Endometrial microvascular endothelial cells (primary cell): ENCODE measurements around the gene ZFTA. TPM values are rescaled to one million over a fixed set of nuclear protein-coding genes. Genes with fewer than 3 reads are reported as not detected.
"Not testable (repeated sequence)": the region's sequence is repeated elsewhere in the genome, so short reads cannot be mapped to it uniquely, and the experiment has no call there.

Source experiments
- in situ Hi-C: cut with HindIII; loops from 2 replicates; pipeline ENCODE4 v1.10.0; 2017; ENCODE audit warnings: low sequenced_read_pairs, low pct_unique_long_range_greater_than_20kb; ENCODE audit errors: inconsistent ontology term
- total RNA-seq: library from RNA; depleted of rRNA; stranded (reverse); fragments of >200 nt; gene quantifications from one replicate; pipeline ENCODE4 v1.2.3, GENCODE V29; 2015; ENCODE audit errors: inconsistent ontology term

The ZFTA gene
- total RNA-seq, 1 donor from 2014 or later, result 10.6 TPM

DNA sequence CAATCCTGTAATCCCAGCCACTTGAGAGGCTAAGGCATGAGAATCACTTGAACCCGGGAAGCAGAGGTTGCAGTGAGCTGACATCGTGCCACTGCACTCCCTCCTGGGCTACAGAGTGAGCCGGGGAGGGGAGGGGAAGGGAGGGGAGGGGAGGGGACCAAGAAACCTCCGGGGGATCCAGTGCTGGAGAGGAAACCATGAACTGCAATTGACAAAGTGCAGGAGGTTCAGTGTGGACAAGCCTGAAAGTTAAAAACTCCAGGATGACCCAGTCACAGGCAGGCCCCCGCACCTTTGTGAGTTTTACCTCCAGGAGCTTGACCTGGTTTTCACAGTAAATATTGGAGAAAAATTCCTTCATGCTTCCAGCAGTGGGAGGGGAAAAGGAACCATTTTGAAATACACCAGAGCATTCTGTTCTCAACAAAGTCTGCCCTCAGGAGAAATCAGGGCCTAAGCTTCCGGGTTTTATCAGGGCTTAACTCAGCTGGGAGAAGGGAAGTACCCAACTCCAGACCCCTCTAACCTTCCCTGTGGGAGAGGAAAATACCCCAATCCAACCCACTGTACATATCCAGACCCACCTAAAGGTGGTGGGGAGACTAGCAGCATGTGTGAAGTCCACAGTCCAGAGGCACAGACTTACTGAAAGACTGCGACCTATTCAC, 15.5 kb upstream of the ZFTA start:
- in situ Hi-C loops, result no loop called here

DNA sequence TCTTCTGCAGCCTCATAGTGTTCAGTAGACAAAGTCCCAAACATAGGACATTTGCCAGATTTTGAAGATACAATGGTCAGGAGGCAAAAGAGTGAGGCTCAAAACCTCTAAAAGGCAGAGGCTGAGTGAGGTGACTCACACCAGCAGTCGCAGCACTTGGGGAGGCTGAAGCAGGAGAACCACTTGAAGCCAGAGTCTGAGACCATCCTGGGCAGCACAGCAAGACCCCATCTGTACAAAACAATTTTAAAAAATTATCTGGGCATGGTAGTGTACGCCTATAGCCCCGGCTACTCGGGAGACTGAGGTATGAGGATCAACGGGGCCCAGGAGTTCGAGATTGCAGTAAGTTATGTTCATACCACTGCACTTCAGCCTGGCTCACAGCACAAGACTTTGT, 14.2 kb upstream of the ZFTA start:
- in situ Hi-C loops, result no loop called here

DNA sequence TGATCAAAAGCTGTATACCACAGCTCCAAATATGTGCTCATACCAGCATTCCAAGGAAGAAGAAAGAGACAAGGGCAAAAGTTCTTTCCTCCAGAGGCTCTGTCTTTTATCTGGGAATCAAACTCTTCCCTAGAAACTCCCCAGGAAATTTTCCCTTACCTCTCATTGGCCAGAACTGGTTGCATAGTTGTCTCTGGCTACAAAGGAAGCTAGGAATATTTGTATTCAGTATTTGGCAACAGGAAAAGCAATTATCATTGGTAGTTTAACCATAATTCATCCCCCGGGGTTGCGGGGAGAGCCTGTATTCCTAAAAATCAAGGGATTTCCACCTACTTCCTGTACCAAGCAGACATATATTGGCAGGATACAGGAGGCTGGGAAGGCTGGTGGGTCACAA, 10.5 kb upstream of the ZFTA start:
- in situ Hi-C loops, result no loop called here

DNA sequence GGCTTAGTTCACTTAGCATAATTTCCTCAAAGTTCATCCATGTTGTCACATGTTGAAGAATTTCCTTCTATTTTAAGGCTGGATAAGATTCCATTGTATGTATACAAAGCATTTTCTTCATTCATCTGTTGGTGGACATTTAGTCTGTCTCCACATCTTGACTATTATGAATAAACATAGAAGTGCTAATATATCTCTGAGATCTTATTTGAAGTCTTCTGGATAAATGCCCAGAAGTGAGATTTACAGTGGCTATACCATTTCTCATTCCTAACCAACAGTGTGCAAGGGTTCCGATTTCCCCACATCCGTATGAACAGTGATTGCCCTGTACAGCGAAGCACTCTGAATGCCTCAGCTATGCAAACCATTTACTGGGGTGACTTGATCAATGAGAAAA, 6.6 kb upstream of the ZFTA start:
- in situ Hi-C loops, result no loop called here

DNA sequence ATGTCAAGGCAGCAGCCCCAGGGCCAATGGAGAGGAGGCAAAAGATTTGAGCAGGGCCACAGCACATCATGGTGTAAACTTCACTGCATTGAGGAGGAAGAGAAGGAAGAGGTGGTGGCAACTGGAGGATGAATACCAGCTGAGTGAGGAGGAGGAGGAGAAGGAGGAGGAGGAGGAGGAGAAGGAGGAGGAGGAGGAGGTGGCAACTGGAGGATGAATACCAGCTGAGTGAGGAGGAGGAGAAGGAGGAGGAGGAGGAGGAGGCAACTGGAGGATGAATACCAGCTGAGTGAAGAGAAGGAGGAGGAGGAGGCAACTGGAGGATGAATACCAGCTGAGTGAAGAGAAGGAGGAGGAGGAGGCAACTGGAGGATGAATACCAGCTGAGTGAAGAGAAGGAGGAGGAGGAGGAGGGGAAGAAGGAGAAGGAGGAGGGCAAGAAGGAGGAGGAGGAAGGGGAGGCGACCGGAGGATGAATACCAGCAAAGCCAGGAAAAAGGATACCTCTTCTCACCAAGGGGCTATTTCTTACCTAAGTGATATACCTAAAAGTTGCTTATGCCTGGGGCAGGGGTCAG, 3.3 kb upstream of the ZFTA start:
- in situ Hi-C loops, result not testable (repeated sequence)

DNA sequence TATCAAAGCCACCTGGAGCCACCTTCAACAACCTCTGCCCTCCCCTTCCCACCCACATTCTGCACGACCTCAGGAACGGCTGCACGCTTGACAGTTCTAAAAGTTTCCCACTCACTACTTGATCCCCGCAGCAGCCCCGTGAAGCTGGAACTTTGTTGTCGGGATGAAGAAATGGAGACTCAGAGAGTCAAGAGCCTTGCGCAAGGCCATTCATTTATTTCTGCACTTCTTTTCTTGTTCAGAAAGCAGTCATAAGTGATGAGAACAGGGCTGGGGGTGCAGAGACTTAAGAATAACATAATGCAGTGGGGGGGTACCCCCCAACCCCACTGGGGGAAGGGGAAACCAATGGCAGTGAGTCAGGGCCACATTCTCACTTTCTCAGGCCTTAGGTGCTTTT, 2.2 kb upstream of the ZFTA start:
- in situ Hi-C loops, result no loop called here

DNA sequence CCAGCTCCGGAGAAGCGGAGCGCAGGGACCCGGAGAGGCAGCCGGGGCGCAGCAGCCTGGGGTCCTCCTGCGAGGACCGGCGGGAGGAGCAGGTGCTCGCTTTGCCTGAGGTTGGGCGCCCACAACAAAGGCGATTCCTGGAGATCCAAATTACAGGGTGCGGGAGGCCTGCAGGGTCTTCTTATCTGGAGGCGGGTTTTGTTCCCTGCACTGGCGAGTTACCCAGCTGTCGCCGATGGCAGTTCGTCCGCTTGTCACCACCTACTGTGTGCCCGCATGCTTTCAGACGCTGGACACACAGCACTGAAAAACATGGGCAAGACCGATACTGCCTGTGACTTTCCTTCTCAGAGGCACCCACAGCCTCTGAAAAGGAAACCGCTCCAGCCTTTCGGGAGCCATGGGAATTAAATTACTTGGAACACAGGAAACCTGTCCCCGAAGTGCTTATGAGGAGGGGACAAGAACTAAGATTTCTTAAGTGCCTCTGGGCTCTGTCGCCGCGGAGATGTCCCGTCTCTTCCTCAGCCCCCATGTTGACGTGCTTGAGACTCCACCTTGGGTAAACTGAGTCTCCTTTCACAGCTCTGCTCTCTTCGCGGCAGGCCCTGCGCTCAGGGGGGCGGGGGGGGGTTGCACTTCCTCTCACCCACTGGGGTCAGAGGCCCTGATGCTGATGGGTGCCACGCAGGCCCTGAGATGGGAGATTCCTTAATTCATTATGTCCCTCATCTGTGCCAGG, 1.3 kb upstream of the ZFTA start:
- in situ Hi-C loops, result no loop called here

DNA sequence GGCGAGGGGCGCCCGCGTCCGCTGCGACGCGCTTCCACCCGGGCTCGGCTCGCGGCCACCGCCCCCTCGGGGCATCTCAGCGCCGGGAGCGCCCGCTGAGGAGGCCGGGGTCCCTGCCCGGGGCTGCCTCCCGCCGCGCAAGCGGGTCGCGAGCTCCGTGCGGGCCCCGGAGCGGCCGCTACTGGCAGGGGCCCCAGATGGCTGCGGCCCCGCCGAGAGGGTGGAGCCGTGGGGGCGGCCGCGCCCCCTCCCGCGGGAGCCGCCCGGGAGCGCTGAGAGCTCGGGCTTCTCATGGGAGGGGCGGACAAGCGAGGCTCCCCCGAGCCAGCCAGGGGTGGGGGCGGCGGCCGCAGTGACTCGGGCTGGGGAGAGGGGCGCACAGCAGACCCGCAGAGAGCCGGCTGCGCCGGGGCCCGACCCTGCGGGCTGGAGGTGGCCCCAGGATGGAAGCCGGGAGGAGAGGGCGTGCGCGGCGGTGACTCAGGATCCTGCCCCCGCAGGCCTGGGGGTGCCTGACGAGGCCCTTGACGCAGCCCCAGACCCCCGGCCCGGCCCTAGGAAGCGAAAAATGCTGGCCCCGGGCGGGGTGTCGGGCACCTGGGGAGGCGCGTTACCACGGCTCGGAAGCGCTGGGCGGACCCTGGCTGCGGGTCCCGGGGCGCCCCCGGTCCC, 603 bp upstream of the ZFTA start:
- in situ Hi-C loops, result no loop called here

DNA sequence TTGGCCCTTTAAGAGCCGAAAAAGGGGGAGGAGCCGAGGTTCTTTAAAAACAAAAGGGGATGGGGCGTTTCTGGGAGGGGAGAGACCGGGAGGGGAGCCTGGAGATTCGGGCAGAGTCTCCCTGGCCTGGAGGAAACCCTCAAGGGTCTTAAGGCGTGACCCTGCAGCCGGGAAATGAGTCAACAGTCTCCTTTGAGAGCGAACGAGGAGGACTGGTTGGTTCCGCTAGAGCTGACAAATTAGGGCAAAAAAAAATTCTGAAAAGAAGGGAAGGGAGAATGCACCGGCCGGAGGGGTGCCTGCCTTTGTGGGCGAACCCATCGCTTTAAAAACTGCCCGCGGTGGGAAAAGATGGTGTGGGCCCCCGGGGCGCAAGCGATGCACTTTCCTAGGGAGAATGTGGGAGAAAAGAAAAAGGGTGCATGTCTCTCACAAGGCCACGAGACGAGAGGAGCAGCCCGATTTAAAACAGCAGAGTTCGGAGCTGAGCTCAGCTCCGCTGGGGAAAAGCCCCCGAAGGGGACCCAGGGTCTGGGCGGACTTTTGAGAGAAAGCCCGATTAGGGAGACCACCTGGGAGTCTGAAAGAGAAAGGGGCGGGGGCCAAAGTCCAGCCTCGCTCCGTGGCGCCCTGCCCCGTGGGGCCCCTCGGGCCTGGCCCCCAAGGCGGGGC, 874 bp downstream of the ZFTA start:
- in situ Hi-C loops, result no loop called here

DNA sequence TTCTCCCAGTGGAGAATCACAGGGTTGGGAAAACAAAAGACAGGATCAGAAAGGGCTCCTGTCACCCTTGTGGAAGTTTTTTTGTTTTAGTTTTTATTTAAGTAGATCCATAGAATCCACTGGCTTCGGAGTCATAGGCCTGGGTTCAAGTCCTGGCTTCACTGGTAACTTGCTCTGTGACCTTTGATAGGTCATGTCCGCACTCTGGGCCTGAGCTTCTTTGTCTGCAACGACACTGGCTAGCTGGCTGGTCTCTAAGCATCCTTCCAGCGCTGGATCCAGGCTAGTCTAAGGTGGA, 1.4 kb downstream of the ZFTA start:
- in situ Hi-C loops, result no loop called here

DNA sequence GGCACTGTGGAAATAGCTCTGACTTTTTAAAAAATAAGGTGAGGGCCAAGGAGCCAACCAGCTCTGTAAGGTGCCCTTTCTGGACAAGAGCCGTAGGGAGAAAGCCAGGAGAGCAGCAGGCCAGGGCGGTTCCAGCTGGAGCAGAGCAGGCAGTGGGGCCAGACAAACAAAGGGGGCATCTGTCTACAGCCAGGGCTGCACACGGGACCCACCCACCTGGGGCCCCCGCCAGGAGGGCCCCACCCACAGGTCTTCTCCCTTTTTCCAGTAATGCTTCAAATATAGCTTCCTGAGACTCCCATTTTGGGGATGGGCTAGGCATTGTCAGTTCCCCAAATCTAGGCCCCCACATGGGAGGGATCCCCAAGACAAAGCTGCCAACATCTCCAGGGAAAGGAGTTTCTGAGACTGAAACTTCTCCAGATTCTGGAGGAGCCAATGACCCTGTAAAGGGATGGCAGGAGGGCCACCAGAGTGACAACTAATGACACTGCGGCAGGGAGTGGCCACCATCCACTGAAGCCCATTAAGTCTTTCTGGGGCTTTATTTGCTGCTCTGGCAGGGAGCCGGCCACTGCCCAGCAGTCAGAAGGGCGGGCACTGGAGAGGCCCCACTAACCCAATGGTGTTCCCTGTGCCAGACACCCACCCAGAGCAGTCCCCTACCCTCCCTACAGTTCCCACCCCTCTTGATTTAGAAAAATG, 1.9 kb downstream of the ZFTA start:
- in situ Hi-C loops, result no loop called here

DNA sequence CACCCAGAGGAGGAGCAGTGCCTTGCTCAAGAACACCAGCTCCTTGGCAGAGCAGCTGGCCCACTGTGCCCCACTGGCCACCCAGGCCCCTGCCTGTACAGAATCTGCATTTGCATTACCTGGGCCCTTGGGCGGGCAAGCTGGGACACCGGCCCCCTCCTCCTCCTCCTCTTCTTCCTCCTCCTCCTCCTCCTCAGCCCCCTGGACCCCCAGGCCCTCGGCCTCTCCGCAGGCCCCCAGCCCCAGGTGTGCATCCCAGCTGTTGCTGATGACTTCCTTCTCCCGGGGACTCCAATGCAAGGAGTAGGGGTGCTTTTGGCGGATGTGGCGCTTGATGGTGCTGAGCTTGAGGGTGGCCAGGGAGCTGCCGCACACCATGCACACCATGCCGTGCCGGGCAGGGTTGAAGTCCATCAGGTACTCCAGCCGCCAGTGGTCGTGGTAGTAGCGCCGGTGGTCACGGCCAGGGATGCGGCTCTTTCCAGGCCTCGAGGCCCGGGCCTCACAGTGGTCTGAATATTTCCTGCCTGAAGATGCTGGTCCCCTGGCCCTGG, 2.8 kb downstream of the ZFTA start:
- in situ Hi-C loops, result no loop called here

DNA sequence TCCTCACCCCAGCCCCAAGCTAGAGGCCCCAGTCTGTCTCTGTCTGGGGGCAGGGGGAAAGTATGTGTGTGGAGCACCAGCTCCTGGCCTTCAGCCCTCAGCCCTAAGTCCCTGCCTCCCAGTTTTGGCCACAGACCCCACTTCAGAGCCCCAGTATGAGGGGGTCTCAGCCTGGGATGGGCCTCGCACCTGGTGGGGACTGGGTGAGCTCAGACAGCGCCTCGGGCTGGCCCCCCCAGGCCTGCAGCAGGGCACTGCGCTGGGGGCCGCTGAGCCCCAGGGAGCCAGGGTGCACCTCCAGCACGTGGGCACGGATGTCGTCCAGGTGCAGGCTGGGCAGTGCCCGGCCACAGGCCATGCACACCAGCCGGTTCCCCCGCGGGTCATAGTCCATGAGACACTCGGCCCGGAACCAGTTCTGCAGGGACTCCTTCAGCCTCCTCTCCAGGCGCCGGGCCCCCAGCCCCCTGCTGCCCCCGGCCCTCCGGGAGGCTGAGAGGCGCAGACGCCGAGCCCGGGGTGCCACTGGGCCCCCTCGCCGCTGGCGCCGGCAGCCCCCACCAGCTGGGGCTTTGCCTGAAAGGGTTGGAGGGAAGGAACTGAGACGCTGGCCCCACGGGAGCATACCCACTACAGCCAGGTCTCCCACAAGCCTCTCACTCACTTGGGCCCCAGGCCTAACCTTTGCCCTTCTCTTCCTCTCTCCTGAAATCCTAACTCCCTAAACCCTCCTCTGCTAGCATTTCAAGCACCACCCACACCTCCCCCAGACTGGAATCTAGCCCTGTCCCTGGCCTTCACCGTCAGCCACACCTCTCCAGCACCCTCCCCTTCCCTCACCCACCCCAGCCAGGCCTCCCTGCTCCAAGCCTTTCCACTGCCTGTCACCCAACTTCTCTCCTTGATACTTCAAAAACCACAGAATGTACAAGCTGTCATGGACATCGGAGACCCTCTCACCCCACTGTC, 3.6 kb downstream of the ZFTA start:
- in situ Hi-C loops, result no loop called here

DNA sequence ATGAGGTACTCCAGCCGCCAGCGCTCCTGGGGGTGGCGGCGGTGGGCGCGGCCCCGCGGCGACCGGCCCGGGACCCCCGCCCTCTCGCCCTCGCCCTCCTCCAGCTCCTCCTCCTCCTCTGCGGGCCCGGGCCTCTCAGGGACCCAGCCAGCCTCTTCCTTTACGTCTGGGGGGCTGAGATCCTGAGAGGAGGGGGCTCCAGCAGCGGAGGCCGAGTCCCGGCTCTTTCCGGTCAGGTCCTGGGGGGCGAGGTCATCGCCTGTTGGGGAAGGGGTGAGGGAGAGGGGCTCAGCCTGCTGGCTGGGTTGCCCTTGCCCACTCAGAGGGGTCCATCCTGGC, 4.3 kb downstream of the ZFTA start:
- in situ Hi-C loops, result no loop called here

DNA sequence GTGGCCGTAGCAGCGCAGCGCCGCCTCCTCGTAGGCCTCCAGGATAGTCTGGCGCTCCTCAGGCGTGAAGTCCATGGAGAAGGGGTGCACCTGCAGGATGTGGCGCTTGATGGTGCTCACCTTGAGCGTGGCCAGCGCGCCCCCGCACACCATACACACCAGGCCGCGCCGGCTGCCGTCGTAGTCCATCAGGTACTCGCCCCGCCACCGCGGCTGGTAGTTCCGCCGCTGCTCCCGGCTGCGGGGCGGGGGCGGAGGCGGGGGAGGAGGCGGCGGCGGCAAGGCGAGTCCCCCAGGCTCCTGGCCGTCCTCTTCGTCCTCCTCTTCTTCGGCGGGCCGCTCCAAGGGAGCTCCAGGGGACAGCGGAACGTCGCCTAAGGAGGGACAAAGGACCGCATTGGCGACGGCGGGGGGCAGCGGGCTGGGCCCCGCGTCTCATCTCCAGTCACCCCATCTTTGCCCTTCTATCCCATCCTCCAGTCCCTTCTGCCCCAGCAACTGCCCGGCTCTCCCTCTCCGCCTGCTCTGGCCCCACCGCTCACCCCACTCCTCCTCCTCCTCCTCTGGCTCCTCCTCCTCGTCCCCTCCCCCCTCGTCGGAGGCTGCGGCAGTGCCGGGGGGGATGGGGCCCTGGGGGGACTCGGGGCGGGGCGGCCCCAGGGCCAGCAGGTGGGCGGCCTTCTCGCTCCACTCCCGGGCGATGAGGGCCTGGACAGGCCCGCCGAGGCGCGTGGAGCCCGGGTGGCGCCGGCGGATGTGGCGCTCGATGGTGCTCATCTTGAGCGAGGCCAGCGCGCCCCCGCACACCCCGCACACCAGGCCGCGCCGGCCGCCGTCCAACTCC, 4.9 kb downstream of the ZFTA start:
- in situ Hi-C loops, result no loop called here

DNA sequence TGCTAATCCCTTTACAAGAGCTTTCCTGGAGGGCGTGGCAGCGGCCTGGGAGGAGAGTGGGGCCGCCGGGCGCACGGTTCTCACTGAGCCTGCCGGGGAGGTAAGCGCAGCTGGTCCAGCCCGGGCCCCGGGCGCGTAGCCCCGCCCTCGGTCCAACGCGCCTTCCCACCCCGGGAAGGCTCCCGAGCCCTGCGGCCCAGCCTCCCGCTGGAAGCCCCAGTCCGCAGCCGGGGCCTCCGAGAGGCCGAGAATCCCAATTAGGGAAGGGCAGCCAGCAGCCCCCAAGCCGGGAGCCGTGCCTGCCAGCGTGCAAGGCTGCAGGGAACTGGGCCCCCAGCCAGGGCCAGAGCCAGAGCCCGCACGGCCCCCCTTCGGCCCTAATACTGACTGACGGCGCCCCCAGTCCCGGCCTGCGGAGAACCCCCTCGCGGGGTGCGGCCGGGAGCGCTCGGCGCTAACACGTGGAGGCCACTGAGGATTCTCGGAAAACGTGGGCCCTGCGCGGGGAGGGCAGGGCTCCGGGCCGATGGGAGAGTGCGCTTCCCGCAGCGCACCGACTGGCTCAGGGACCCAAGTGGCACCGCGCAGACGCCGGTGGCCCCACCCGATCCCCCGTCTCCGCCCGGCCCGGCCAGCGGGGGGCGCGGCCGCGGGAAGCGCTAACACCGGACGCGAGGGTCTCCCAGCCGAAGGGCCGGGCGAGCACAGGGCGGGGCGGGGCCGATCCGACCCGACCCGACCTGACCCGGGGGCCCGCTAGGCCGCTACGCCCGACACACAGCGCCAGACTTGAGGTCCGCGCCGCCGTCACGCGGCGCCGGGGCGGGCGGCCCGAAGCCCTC, 5.7 kb downstream of the ZFTA start:
- in situ Hi-C loops, result no loop called here
